GM10248 (cell line): ENCODE data around the gene CTSH.
A peak's percentile ranks its signal among the peaks of the same experiment; 100 is the strongest.

Source experiments
- CTCF ChIA-PET: fragments of 300-600 bp; sonication (Branson Sonifier 250); formaldehyde crosslinking; extraction: SDS; loops from one replicate; lab custom pipeline; 2021; ENCODE audit warnings: antibody characterized with exemption; lab: Yijun Ruan, JAX
- POLR2A ChIA-PET: fragments of 350-650 bp; sonication (Branson Sonifier 250); formaldehyde crosslinking; extraction: SDS; loops from one replicate; lab custom pipeline; 2020; ENCODE audit warnings: antibody characterized with exemption; lab: Yijun Ruan, JAX
- DNase-seq: peaks from one replicate; pipeline ENCODE4 v3.0.0; 2012; ENCODE audit errors: extremely low spot score
- TF ChIP-seq, protein P1 (sequence below): IDR thresholded peaks from 2 replicates; pipeline ENCODE4 v1.5.1; 2012; ENCODE audit warnings: mild to moderate bottlenecking, low read depth; ENCODE audit errors: extremely low read depth, missing control alignments, control extremely low read depth

Gene CTSH

DNA sequence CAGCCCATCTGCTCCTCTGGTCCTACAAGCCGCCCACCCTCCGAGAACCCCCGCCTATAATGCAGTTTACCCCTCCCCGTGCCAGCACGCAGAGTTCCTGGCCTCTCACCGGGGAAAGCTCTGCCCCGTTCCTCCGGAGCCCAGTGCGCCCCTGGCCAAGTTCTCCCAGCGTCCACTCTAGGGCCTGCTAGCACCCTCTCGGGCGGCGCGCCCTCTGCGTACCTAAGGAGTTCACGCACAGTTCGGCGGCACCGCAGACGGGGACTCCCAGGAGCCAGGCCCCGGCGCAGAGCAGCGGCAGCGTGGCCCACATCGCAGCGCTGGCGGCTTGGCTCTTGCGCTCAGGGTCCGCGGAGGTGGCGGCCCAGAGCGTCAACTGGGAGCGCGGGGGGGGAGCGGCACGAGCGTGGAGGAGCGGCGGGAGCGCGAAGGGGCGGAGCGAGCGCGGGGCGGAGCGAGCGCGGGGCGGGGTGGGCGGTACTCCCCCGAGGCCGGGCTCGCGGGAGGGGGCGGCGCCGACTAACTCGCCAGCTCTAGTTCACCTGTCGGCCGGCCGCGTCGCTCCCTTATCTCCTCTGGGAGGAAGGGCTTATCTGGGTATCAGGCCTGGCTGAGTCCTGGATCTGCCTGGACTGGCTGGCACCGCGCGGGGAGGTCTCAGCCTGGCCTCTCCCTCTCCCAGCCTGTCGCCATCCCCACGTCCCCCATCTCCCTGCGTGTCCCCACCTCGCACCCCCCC is at the start of gene CTSH:
CTSH (minus strand) TSS at position 378 of the 739 bp plus-strand sequence; CDS start at position 313, 65 bp downstream.
- peak; percentile 94 for DNase-seq
- CTCF ChIA-PET, result interaction anchor here (0.7 to 1.7 kb wide), 6 partner anchors 30 to 62 kb away, joined by 3 to 6 read pairs (median 4); no protein-coding TSS in a partner anchor
- POLR2A ChIA-PET, result interaction anchor here (0.6 to 1.5 kb wide), 2 partner anchors 24 to 36 kb away, joined by 5 to 9 read pairs; no protein-coding TSS in a partner anchor
- TF ChIP-seq, protein P1, sequence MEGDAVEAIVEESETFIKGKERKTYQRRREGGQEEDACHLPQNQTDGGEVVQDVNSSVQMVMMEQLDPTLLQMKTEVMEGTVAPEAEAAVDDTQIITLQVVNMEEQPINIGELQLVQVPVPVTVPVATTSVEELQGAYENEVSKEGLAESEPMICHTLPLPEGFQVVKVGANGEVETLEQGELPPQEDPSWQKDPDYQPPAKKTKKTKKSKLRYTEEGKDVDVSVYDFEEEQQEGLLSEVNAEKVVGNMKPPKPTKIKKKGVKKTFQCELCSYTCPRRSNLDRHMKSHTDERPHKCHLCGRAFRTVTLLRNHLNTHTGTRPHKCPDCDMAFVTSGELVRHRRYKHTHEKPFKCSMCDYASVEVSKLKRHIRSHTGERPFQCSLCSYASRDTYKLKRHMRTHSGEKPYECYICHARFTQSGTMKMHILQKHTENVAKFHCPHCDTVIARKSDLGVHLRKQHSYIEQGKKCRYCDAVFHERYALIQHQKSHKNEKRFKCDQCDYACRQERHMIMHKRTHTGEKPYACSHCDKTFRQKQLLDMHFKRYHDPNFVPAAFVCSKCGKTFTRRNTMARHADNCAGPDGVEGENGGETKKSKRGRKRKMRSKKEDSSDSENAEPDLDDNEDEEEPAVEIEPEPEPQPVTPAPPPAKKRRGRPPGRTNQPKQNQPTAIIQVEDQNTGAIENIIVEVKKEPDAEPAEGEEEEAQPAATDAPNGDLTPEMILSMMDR, result no peak

DNA sequence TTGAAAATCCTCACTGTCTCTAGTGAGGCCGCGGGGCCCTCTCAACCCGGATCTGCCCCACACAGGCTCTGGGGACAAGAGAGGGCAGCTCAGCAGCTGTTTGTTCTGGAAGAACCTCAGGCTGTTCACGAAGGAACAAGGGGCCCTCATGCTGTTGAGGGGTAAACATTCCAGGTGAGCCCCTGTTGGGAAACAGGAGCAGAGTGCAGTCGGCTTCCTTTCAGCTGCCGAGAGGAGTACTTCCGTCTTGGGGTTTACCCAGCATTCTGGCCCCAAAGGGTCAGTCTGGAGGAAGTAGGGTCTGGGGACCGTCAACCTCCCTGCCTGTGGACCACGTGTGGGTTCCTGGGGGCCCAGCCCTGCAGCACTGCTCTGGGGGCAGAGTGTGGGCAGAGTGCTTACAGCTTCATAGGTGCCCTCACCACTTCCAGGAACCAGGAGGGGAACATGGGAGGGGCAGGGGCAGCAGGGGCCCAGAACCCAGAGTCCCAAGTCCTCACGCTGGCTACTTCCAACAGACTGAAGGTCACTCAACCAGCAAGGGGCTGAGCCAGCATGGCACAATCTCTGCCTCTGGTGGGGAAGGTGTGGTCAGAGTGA is 49.2 kb upstream of the CTSH start:
- CTCF ChIA-PET, result interaction anchor here (1.2 to 3.2 kb wide), 2 partner anchors 11 to 15 kb away, joined by 5 to 21 read pairs; no protein-coding TSS in a partner anchor
- TF ChIP-seq, protein P1, result no peak
- POLR2A ChIA-PET, result no interaction called here
- DNase-seq, result no peak

DNA sequence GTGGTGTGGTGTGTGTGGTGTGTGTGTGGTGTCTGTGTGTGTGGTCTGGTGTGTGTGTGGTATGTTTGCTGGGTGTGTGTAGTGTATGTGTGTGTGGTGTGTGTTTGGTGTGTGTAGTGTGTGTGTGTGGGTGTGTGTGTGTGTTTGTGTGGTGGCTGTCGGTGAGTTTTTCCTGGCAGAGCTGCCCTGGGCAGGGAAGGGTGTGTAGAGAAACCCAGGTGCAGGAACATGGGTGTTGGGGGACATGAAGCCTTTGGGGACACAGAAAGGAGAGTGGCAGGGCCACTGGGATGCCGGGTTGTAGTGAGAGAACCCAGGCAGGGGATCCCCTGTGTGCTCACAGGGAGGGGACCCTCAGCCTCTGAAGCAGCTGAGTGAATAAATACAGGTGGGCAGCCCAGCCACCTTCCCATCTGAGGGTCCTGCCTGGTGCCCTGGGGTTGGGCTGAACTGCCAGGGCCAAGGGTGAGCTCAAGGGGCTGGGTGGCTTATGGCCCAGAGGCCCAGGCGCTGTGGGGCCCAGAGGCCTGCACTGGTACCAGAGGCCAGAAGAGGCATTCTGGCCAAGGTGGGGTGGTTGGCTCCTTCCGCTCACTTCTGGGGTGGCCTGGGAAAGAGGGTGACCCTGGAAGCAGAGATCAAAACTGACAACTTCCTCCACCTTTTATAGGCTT is 48.5 kb upstream of the CTSH start:
- POLR2A ChIA-PET, result no interaction called here
- DNase-seq, result no peak
- CTCF ChIA-PET, result interaction anchor here (3.2 kb wide), 1 partner anchor 12 kb away, joined by 21 read pairs; no protein-coding TSS in a partner anchor
- TF ChIP-seq, protein P1, result no peak

GRCh38 chr15:78992416-78993256 is 47.8 kb upstream of the CTSH start:
- ChIA-PET CTCF (interaction anchor here (1.8 to 3.2 kb wide), 3 partner anchors 13 to 193 kb away, joined by 4 to 21 read pairs (median 8); no protein-coding TSS in a partner anchor), POLR2A (no interaction called here)
- no peak for DNase-seq
- TF ChIP-seq, protein P1, result no peak

DNA sequence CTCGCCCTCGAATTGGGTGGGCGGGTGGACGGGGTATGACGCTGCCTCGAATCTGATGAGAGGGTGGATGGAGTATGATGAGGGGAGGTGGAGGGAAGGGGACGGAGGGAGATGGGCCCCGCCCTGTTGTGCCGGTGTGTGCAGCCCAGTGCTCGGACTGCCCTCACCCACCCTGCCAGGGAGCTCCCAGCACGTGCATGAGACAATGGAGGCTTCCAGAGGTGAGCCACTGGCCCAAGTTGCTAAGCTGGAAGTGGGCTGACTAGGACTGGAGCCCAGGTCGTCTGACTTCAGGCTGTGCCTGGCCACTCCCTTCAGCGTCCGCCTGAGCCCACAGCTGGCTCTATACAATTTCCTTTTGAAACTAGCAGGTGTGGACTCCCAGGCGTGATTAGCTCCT is 47.0 kb upstream of the CTSH start:
- POLR2A ChIA-PET, result no interaction called here
- TF ChIP-seq, protein P1, result no peak
- CTCF ChIA-PET, result interaction anchor here (0.9 to 1.9 kb wide), 4 partner anchors 12 to 193 kb away, joined by 3 to 8 read pairs (median 4); no protein-coding TSS in a partner anchor
- no peak for DNase-seq

DNA sequence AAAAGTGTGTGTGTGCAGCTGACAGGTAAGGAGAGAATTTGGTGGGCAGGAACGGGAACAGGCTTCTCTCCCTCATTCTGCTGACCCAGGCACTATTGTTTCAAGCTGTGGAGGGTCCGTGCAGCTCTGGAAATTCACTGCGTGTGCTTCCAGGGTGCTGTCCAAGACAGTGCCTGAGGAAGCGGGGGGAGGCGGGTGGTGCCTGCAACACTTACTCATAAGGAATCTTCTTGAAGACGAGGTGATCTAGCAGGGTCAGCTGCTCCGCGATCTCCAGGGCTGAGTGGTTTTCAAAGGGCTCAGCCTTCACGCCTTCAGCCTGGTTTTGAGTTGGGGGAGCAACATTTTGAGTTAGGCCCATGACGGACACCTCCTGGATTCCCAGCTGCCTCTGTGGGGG is 46.6 kb upstream of the CTSH start:
- TF ChIP-seq, protein P1, result no peak
- ChIA-PET CTCF (interaction anchor here (0.9 to 1.9 kb wide), 4 partner anchors 12 to 194 kb away, joined by 3 to 8 read pairs (median 4); no protein-coding TSS in a partner anchor), POLR2A (no interaction called here)
- DNase-seq, result no peak
